K562 (cell line): ENCODE measurements around the gene OTOGL. TPM values are rescaled to one million over a fixed set of nuclear protein-coding genes. Genes with fewer than 3 reads are reported as not detected.

Experiments used
- ATAC-seq: fragments of 200-7000 bp; cut with Tn5 transposase; 3 replicates; pipeline ENCODE4 v1.9.1; 2020; ENCODE audit warnings: moderate library complexity
- BruUV-seq: library from RNA; stranded (reverse); fragments of 400-500 nt; replicated peaks from 2 replicates; lab custom pipeline; 2021; lab: Mats Ljungman, UMichigan
- CTCF ChIA-PET: fragments of 300-600 bp; formaldehyde crosslinking; extraction: SDS; loops from one replicate; lab custom pipeline; 2021; ENCODE audit warnings: low intra/inter-chr PET ratio; lab: Yijun Ruan, JAX
- POLR2A ChIA-PET: fragments of 300-600, 350-650 bp; sonication (Branson Sonifier 250); formaldehyde crosslinking; extraction: SDS; loops from one replicate; lab custom pipeline; 2021; ENCODE audit warnings: antibody characterized with exemption, inconsistent platforms; lab: Yijun Ruan, JAX
- DNase-seq, 4 experiments: peaks; one replicate each; pipeline versions ENCODE4 v3.0.0 to v3.0.0-alpha.2; 2011 to 2018; ENCODE audit warnings: low spot score in 3 of 4, mixed read lengths in 3 of 4; ENCODE audit errors: extremely low read depth in 1 of 4
- FAIRE-seq: peaks from 2 replicates; lab custom pipeline; 2011; peaks lifted over from hg19 to GRCh38; lab: Jason Lieb, UNC
- H2AFZ ChIP-seq: 2 replicates; pipeline ENCODE4 v1.6.0; 2011; ENCODE audit warnings: low read depth, low read length, control low read depth, inconsistent platforms
- H3K27ac ChIP-seq: fragments of 200-600 bp; 3 replicates; pipeline ENCODE4 v1.8.0; 2011; ENCODE audit warnings: low read depth, mild to moderate bottlenecking, control low read depth, inconsistent platforms, low read length, moderate library complexity, mixed read lengths; ENCODE audit errors: extremely low read depth
- H3K27me3 ChIP-seq, 2 experiments: fragments of 300-600 bp in 1 of 2; 2 replicates in 1 of 2; 3 replicates in 1 of 2; pipeline versions ENCODE4 v1.6.0 to v1.8.0; 2011; ENCODE audit warnings: inconsistent platforms in 2 of 2, low read length in 2 of 2, mild to moderate bottlenecking in 1 of 2, mixed read lengths in 1 of 2, moderate library complexity in 1 of 2; ENCODE audit not compliant: control insufficient read depth in 2 of 2, insufficient read depth in 2 of 2
- H3K36me3 ChIP-seq: fragments of 300-600 bp; 3 replicates; pipeline ENCODE4 v1.8.0; 2011; ENCODE audit warnings: mild to moderate bottlenecking, low read length, inconsistent platforms; ENCODE audit not compliant: control insufficient read depth, insufficient read depth
- H3K4me1 ChIP-seq, 2 experiments: fragments of 200-600 bp in 1 of 2; replicated peaks in 1 of 2; 2 replicates in 1 of 2; 3 replicates in 1 of 2; pipeline versions ENCODE4 v1.5.1 to v1.8.0; 2011; ENCODE audit warnings: inconsistent platforms in 2 of 2, low read length in 2 of 2, mild to moderate bottlenecking in 1 of 2, mixed read lengths in 1 of 2, moderate library complexity in 1 of 2; ENCODE audit not compliant: control insufficient read depth in 2 of 2, insufficient read depth in 2 of 2
- H3K4me2 ChIP-seq: 2 replicates; pipeline ENCODE4 v1.6.1; 2011; ENCODE audit warnings: low read length, control low read depth, inconsistent platforms, mixed read lengths; ENCODE audit not compliant: insufficient read depth
- H3K4me3 ChIP-seq: fragments of 200-600 bp; sonication (generic), shearing (Covaris generic); 2 replicates; pipeline ENCODE4 v1.5.1; 2016; ENCODE audit warnings: control low read depth, inconsistent platforms
- H3K79me2 ChIP-seq: fragments of 200-600 bp; 3 replicates; pipeline ENCODE4 v1.8.0; 2011; ENCODE audit warnings: low read length, inconsistent platforms; ENCODE audit not compliant: control insufficient read depth, insufficient read depth
- H3K9ac ChIP-seq, 2 experiments: 2 replicates each; pipeline versions ENCODE4 v1.6.0 to v1.6.1; 2011; ENCODE audit warnings: low read depth in 2 of 2, low read length in 2 of 2, control low read depth in 1 of 2, inconsistent platforms in 1 of 2, mild to moderate bottlenecking in 1 of 2, mixed read lengths in 1 of 2; ENCODE audit not compliant: insufficient read depth in 1 of 2
- H3K9me1 ChIP-seq: one replicate; pipeline ENCODE4 v1.6.0; 2011; ENCODE audit warnings: inconsistent platforms, mild to moderate bottlenecking, low read length, moderate library complexity; ENCODE audit not compliant: control insufficient read depth, insufficient read depth
- H3K9me3 ChIP-seq: replicated peaks from 2 replicates; pipeline ENCODE4 v1.5.1; 2011; ENCODE audit warnings: low read depth, low read length, inconsistent platforms; ENCODE audit not compliant: control insufficient read depth, insufficient read depth
- H4K20me1 ChIP-seq: replicated peaks from 2 replicates; pipeline ENCODE4 v1.6.1; 2011; ENCODE audit warnings: low read length, inconsistent platforms, mixed read lengths; ENCODE audit not compliant: control insufficient read depth, insufficient read depth
- CBX8 ChIP-seq: fragments of 200-600 bp; sonication (generic); IDR thresholded peaks from 2 replicates; pipeline ENCODE4 v1.6.1; 2012; ENCODE audit warnings: borderline replicate concordance, mixed run types, low read depth, mild to moderate bottlenecking, moderate library complexity, mixed read lengths, low read length, control low read depth, inconsistent platforms; ENCODE audit not compliant: poor library complexity, severe bottlenecking; ENCODE audit errors: extremely low read depth
- ETS2 ChIP-seq: IDR thresholded peaks from 2 replicates; pipeline ENCODE4 v1.6.1; 2016; ENCODE audit warnings: borderline replicate concordance, missing genetic modification characterization, mild to moderate bottlenecking, moderate library complexity, missing compliant biosample characterization; ENCODE audit not compliant: poor library complexity, severe bottlenecking
- HES1 ChIP-seq: fragments of 450-650 bp; IDR thresholded peaks from 2 replicates; pipeline ENCODE4 v1.6.1; 2016; ENCODE audit warnings: low read depth, mild to moderate bottlenecking, moderate library complexity
- HMGXB4 ChIP-seq: sonication (generic); formaldehyde crosslinking; IDR thresholded peaks from 2 replicates; pipeline ENCODE4 v1.8.1; 2023; ENCODE audit warnings: mild to moderate bottlenecking, missing genetic modification reagents
- NEUROD1 ChIP-seq: fragments of 150-350 bp; IDR thresholded peaks from 2 replicates; pipeline ENCODE4 v1.6.1; 2014; ENCODE audit warnings: borderline replicate concordance, low read length, low read depth; ENCODE audit not compliant: partially characterized antibody
- NFXL1 ChIP-seq: fragments of 450-650 bp; formaldehyde crosslinking; IDR thresholded peaks from 2 replicates; pipeline ENCODE4 v1.4.0; 2021; ENCODE audit warnings: mild to moderate bottlenecking
- TBL1XR1 ChIP-seq, 2 experiments: IDR thresholded peaks; 2 replicates each; pipeline ENCODE4 v1.6.1; 2012; ENCODE audit warnings: improper control_type of control experiment in 2 of 2, low read length in 2 of 2, mild to moderate bottlenecking in 1 of 2
- ZBTB43 ChIP-seq: sonication (generic); formaldehyde crosslinking; IDR thresholded peaks from 2 replicates; pipeline ENCODE4 v1.8.0; 2023; ENCODE audit warnings: mild to moderate bottlenecking, missing genetic modification reagents
- ZNF76 ChIP-seq: fragments of 250-450 bp; sonication (Bioruptor Pico); IDR thresholded peaks from 2 replicates; pipeline ENCODE4 v1.4.0; 2020; ENCODE audit warnings: mild to moderate bottlenecking, moderate library complexity, borderline replicate concordance
- WGBS: fragments of 100-300 bp; shearing (Covaris generic); methylation state at CpG from one replicate; pipeline ENCODE4 v1.1.6; 2016; ENCODE audit warnings: low coverage, mixed read lengths; ENCODE audit not compliant: insufficient coverage; ENCODE audit errors: missing lambda C conversion rate; 5-methylcytosine and 5-hydroxymethylcytosine counted together
- in situ Hi-C: fragments of 300-500 bp; cut with MboI; formaldehyde crosslinking; loops from 4 replicates; pipeline ENCODE4 v1.15.0; 2018; ENCODE audit warnings: inconsistent platforms, mixed read lengths
- intact Hi-C: fragments of 100-400 bp; cut with micrococcal nuclease; formaldehyde crosslinking; loops from 2 replicates; pipeline ENCODE4 v1.14.2; 2022
- polyA plus RNA-seq, 8 experiments: library from polyadenylated mRNA; depleted of rRNA in 4 of 8; stranded (reverse) in 5 of 8; unstranded in 3 of 8; fragments of >200 nt; fragmentation: Nextera tagmentation in 2 of 8; fragmentation: Illumina TruSeq in 1 of 8; extraction: Ambion mirVana in 2 of 8; extraction: Trizol in 1 of 8; gene quantifications; 2 replicates each; pipeline versions ENCODE4 v1.2.1 to v1.2.3, GENCODE V29; 2011 to 2014; ENCODE audit warnings: inconsistent platforms in 1 of 8, missing spikeins in 1 of 8
- total RNA-seq, 7 experiments: library from RNA; depleted of rRNA in 6 of 7; stranded (reverse); fragments of >200 nt in 6 of 7; fragmentation: Illumina TruSeq in 2 of 7; extraction: Trizol in 2 of 7; gene quantifications; 2 replicates each; pipeline versions ENCODE4 v1.2.1 to v1.2.3, GENCODE V29; 2011 to 2021; ENCODE audit warnings: low replicate concordance in 1 of 7

Gene OTOGL
- total and polyA plus RNA-seq, 9 of the 15 experiments (the other 6 are each of a cell fraction or from before 2014, with no cell fraction given), result 0.02 to 0.03 TPM; not detected in 7

- Histone ChIP-seq H3K4me2 (no peak overlapping the region), H3K4me3 (no peak overlapping the region), H3K27ac (no peak overlapping the region), H3K9me1 (no peaks in the 10 kb centered on the region), H4K20me1 (no peaks in the 10 kb centered on the region), H2AFZ (no peak overlapping the region), H3K36me3 (no peaks in the 10 kb centered on the region), H3K79me2 (no peaks in the 10 kb centered on the region), H3K9me3 (no peaks in the 10 kb centered on the region), H3K4me1 (no peaks in the 10 kb centered on the region), H3K9ac (no peak overlapping the region), H3K27me3 (no peaks in the 10 kb centered on the region)
- 6% methylated on average over 2 of the region's 2 CpGs for WGBS
- DNase-seq, result no peak
- ATAC-seq, result no peak
- CTCF ChIA-PET, result no interaction called here
- POLR2A ChIA-PET, result interaction anchor here (0.6 kb wide), 1 partner anchor 373 kb away, joined by 3 read pairs; no protein-coding TSS in a partner anchor
- in situ Hi-C loops (no loop called here), intact Hi-C loops (no loop called here)
- BruUV-seq, result no TSS peak
- FAIRE-seq, result no peak
- TF ChIP-seq ZBTB43 (CRISPR knock-in tag), result no peak
- no peak for TF ChIP-seq NFXL1
- no peak for TF ChIP-seq ZNF76 (CRISPR knock-in tag)
- no peak for TF ChIP-seq HMGXB4 (CRISPR knock-in tag)
- TF ChIP-seq TBL1XR1 (IDR thresholded peaks at IDR 0.05; ENCODE audit: low read length in 2 of 2), result no peak
- no peak for TF ChIP-seq HES1
- TF ChIP-seq NEUROD1, result no peak
- no peak for TF ChIP-seq ETS2 (tag)
- no peak for TF ChIP-seq CBX8
Measured at GRCh38 chr12:80195737-80196136, 96.4 kb downstream of the OTOGL start.
